ENCODE data around the gene TLCD3A.

Gene TLCD3A

GRCh38 chr17:740240-741017 lies 8.0 kb downstream of the TLCD3A start:
- Histone ChIP-seq H3K36me3 (replicated peaks) (peaks cover 57% of the 10 kb centered on the region), H3K4me3 (ENCODE audit: low read depth, low read length) (no peak overlapping the region), H3K27me3 (replicated peaks) (no peaks in the 10 kb centered on the region), H3K27ac (no peak overlapping the region)
- in situ Hi-C loops (cut with HindIII; ENCODE audit: low pct_ligation_motif_present, low sequenced_read_pairs), result no loop called here
- no peak for DNase-seq
- TF ChIP-seq CTCF (IDR thresholded peaks at IDR 0.05; ENCODE audit: low read depth, low read length, missing control alignments), result no peak

GRCh38 chr17:742147-742793 lies 9.9 kb downstream of the TLCD3A start:
- H3K27ac ChIP-seq, result no peak overlapping the region
- no peaks in the 10 kb centered on the region for H3K27me3 ChIP-seq (replicated peaks)
- DNase-seq, result no peak
- H3K36me3 ChIP-seq (replicated peaks), result peaks cover 66% of the 10 kb centered on the region
- H3K4me3 ChIP-seq (ENCODE audit: low read depth, low read length), result no peak overlapping the region
- in situ Hi-C loops (cut with HindIII; ENCODE audit: low pct_ligation_motif_present, low sequenced_read_pairs), result no loop called here
- no peak for TF ChIP-seq CTCF (IDR thresholded peaks at IDR 0.05; ENCODE audit: low read depth, low read length, missing control alignments)

- Histone ChIP-seq H3K36me3 (replicated peaks) (peaks cover 73% of the 10 kb centered on the region), H3K4me3 (ENCODE audit: low read depth, low read length) (no peak overlapping the region), H3K27me3 (replicated peaks) (no peaks in the 10 kb centered on the region), H3K27ac (no peak overlapping the region)
- no peak for TF ChIP-seq CTCF (IDR thresholded peaks at IDR 0.05; ENCODE audit: low read depth, low read length, missing control alignments)
- DNase-seq, result no peak
- in situ Hi-C loops (cut with HindIII; ENCODE audit: low pct_ligation_motif_present, low sequenced_read_pairs), result no loop called here
Measured at GRCh38 chr17:743139-743538, 10.7 kb downstream of the TLCD3A start.

- TF ChIP-seq CTCF (IDR thresholded peaks at IDR 0.05; ENCODE audit: low read depth, low read length, missing control alignments), result no peak
- Histone ChIP-seq H3K27me3 (replicated peaks) (no peaks in the 10 kb centered on the region), H3K36me3 (replicated peaks) (peaks cover 59% of the 10 kb centered on the region), H3K4me3 (ENCODE audit: low read depth, low read length) (no peak overlapping the region), H3K27ac (no peak overlapping the region)
- no peak for DNase-seq
- in situ Hi-C loops (cut with HindIII; ENCODE audit: low pct_ligation_motif_present, low sequenced_read_pairs), result no loop called here
Measured at GRCh38 chr17:744937-745336, 12.5 kb downstream of the TLCD3A start.

GRCh38 chr17:745406-745805 lies 13.0 kb downstream of the TLCD3A start:
- in situ Hi-C loops (cut with HindIII; ENCODE audit: low pct_ligation_motif_present, low sequenced_read_pairs), result no loop called here
- Histone ChIP-seq H3K4me3 (ENCODE audit: low read depth, low read length) (no peak overlapping the region), H3K27me3 (replicated peaks) (no peaks in the 10 kb centered on the region), H3K36me3 (replicated peaks) (peaks cover 55% of the 10 kb centered on the region), H3K27ac (no peak overlapping the region)
- no peak for TF ChIP-seq CTCF (IDR thresholded peaks at IDR 0.05; ENCODE audit: low read depth, low read length, missing control alignments)
- no peak for DNase-seq

Data from brain microvascular endothelial cell (primary cell).